Measurements from ENCODE around the gene GJD2.

The GJD2 gene

DNA sequence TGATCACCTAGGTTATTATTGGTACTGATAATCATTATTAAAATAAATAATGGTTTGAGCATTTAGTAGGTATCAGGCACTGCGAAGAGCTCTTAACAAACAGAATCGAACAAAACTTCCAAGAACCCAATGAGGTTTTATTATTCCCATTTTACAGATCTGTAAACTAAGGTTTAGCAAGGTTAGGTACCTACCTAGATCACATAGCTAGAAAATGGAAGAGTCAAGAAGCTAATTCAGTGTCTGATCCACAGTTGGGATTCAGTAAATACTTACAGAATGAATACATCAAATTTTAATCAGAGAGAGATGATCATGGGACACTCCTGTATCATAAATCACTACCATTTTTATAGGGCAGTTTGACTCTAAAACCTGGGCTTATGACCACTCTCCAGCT is 15.5 kb downstream of the GJD2 start:
- Histone ChIP-seq H3K4me3 (ENCODE audit: low read length, poor library complexity, severe bottlenecking) (no peak overlapping the region), H3K9me3 (ENCODE audit: insufficient read depth, low read depth, low read length) (no peaks in the 10 kb centered on the region), H3K36me3 (ENCODE audit: insufficient read depth, low read length) (no peaks in the 10 kb centered on the region), H3F3A (ENCODE audit: low read depth) (no peaks in the 10 kb centered on the region), H4K20me1 (ENCODE audit: insufficient read depth, low read length, poor library complexity, severe bottlenecking) (no peaks in the 10 kb centered on the region), H3K9ac (ENCODE audit: low read depth, low read length, poor library complexity, severe bottlenecking) (no peak overlapping the region), H3K79me2 (ENCODE audit: insufficient read depth, low read length) (no peaks in the 10 kb centered on the region), H2AFZ (ENCODE audit: low read length) (no peak overlapping the region), H3K27me3 (ENCODE audit: insufficient read depth, low read length, poor library complexity, severe bottlenecking) (no peaks in the 10 kb centered on the region), H3K4me2 (ENCODE audit: low read depth, low read length, poor library complexity, severe bottlenecking) (no peak overlapping the region), H3K9me2 (replicated peaks; ENCODE audit: low read depth, low read length) (no peaks in the 10 kb centered on the region), H3K4me1 (ENCODE audit: insufficient read depth, low read length, poor library complexity, severe bottlenecking) (no peaks in the 10 kb centered on the region)
- no peak for TF ChIP-seq EZH2phosphoT487 (IDR thresholded peaks at IDR 0.05; ENCODE audit: borderline replicate concordance)
- no peak for TF ChIP-seq CTCF (conservative IDR thresholded peaks at IDR 0.05; ENCODE audit: low read length)

- Histone ChIP-seq H3K9me3 (ENCODE audit: insufficient read depth, low read depth, low read length) (no peaks in the 10 kb centered on the region), H3K36me3 (ENCODE audit: insufficient read depth, low read length) (no peaks in the 10 kb centered on the region), H3K9ac (ENCODE audit: low read depth, low read length, poor library complexity, severe bottlenecking) (no peak overlapping the region), H3K4me1 (ENCODE audit: insufficient read depth, low read length, poor library complexity, severe bottlenecking) (no peaks in the 10 kb centered on the region), H3K4me2 (ENCODE audit: low read depth, low read length, poor library complexity, severe bottlenecking) (no peak overlapping the region), H3F3A (ENCODE audit: low read depth) (no peaks in the 10 kb centered on the region), H4K20me1 (ENCODE audit: insufficient read depth, low read length, poor library complexity, severe bottlenecking) (no peaks in the 10 kb centered on the region), H3K4me3 (ENCODE audit: low read length, poor library complexity, severe bottlenecking) (no peak overlapping the region), H3K9me2 (replicated peaks; ENCODE audit: low read depth, low read length) (no peaks in the 10 kb centered on the region), H2AFZ (ENCODE audit: low read length) (no peak overlapping the region), H3K79me2 (ENCODE audit: insufficient read depth, low read length) (no peaks in the 10 kb centered on the region), H3K27me3 (ENCODE audit: insufficient read depth, low read length, poor library complexity, severe bottlenecking) (no peaks in the 10 kb centered on the region)
- TF ChIP-seq EZH2phosphoT487 (IDR thresholded peaks at IDR 0.05; ENCODE audit: borderline replicate concordance) (no peak), CTCF (conservative IDR thresholded peaks at IDR 0.05; ENCODE audit: low read length) (no peak)
Measured at GRCh38 chr15:34738002-34738401, 16.8 kb downstream of the GJD2 start.

- Histone ChIP-seq H3K79me2 (ENCODE audit: insufficient read depth, low read length) (no peaks in the 10 kb centered on the region), H3K9me2 (replicated peaks; ENCODE audit: low read depth, low read length) (no peaks in the 10 kb centered on the region), H3K4me1 (ENCODE audit: insufficient read depth, low read length, poor library complexity, severe bottlenecking) (no peaks in the 10 kb centered on the region), H3K36me3 (ENCODE audit: insufficient read depth, low read length) (no peaks in the 10 kb centered on the region), H3K9me3 (ENCODE audit: insufficient read depth, low read depth, low read length) (no peaks in the 10 kb centered on the region), H2AFZ (ENCODE audit: low read length) (no peak overlapping the region), H3K9ac (ENCODE audit: low read depth, low read length, poor library complexity, severe bottlenecking) (no peak overlapping the region), H3K27me3 (ENCODE audit: insufficient read depth, low read length, poor library complexity, severe bottlenecking) (no peaks in the 10 kb centered on the region), H3K4me3 (ENCODE audit: low read length, poor library complexity, severe bottlenecking) (no peak overlapping the region), H3K4me2 (ENCODE audit: low read depth, low read length, poor library complexity, severe bottlenecking) (no peak overlapping the region), H4K20me1 (ENCODE audit: insufficient read depth, low read length, poor library complexity, severe bottlenecking) (no peaks in the 10 kb centered on the region), H3F3A (ENCODE audit: low read depth) (no peaks in the 10 kb centered on the region)
- TF ChIP-seq EZH2phosphoT487 (IDR thresholded peaks at IDR 0.05; ENCODE audit: borderline replicate concordance): no peak
- no peak for TF ChIP-seq CTCF (conservative IDR thresholded peaks at IDR 0.05; ENCODE audit: low read length)
Measured at GRCh38 chr15:34737477-34737876, 17.3 kb downstream of the GJD2 start.

Data from Loucy (cell line).